HEK293T (cell line): ENCODE data around the gene RIMBP2.

Source experiments
- ARNT ChIP-seq: fragments of 450-650 bp; IDR thresholded peaks from 2 replicates; pipeline ENCODE4 v1.6.1; 2017; ENCODE audit warnings: mild to moderate bottlenecking
- BHLHE40 ChIP-seq: fragments of 450-650 bp; IDR thresholded peaks from 2 replicates; pipeline ENCODE4 v1.6.1; 2016; ENCODE audit warnings: mild to moderate bottlenecking, moderate library complexity, borderline replicate concordance
- CTBP1 ChIP-seq: fragments of 450-650 bp; IDR thresholded peaks from 2 replicates; pipeline ENCODE4 v1.6.1; 2016; ENCODE audit warnings: borderline replicate concordance
- ELF4 ChIP-seq: fragments of 450-650 bp; IDR thresholded peaks from 2 replicates; pipeline ENCODE4 v1.6.1; 2017; ENCODE audit warnings: antibody characterized with exemption
- FOXA1 ChIP-seq: fragments of 450-650 bp; IDR thresholded peaks from 2 replicates; pipeline ENCODE4 v1.6.1; 2016; ENCODE audit warnings: mild to moderate bottlenecking
- FOXK2 ChIP-seq: fragments of 450-650 bp; IDR thresholded peaks from 2 replicates; pipeline ENCODE4 v1.6.1; 2016; ENCODE audit warnings: mild to moderate bottlenecking
- FOXM1 ChIP-seq: fragments of 450-650 bp; IDR thresholded peaks from 2 replicates; pipeline ENCODE4 v1.6.1; 2017; ENCODE audit warnings: mild to moderate bottlenecking, borderline replicate concordance
- HDGF ChIP-seq: fragments of 450-650 bp; IDR thresholded peaks from 2 replicates; pipeline ENCODE4 v1.6.1; 2017; ENCODE audit warnings: antibody characterized with exemption, borderline replicate concordance
- L3MBTL2 ChIP-seq: fragments of 450-650 bp; conservative IDR thresholded peaks from 2 replicates; pipeline ENCODE4 v1.6.1; 2016; ENCODE audit warnings: mild to moderate bottlenecking
- LEF1 ChIP-seq: fragments of 450-650 bp; IDR thresholded peaks from 2 replicates; pipeline ENCODE4 v1.6.1; 2017; ENCODE audit warnings: mild to moderate bottlenecking, borderline replicate concordance
- NFRKB ChIP-seq: fragments of 450-650 bp; IDR thresholded peaks from 2 replicates; pipeline ENCODE4 v1.6.1; 2016; ENCODE audit warnings: mild to moderate bottlenecking, moderate library complexity
- PKNOX1 ChIP-seq: fragments of 450-650 bp; IDR thresholded peaks from 2 replicates; pipeline ENCODE4 v1.6.1; 2016
- SP1 ChIP-seq: fragments of 450-650 bp; IDR thresholded peaks from 2 replicates; pipeline ENCODE4 v1.6.1; 2017
- ZNF384 ChIP-seq: fragments of 450-650 bp; IDR thresholded peaks from 2 replicates; pipeline ENCODE4 v1.6.1; 2016

DNA sequence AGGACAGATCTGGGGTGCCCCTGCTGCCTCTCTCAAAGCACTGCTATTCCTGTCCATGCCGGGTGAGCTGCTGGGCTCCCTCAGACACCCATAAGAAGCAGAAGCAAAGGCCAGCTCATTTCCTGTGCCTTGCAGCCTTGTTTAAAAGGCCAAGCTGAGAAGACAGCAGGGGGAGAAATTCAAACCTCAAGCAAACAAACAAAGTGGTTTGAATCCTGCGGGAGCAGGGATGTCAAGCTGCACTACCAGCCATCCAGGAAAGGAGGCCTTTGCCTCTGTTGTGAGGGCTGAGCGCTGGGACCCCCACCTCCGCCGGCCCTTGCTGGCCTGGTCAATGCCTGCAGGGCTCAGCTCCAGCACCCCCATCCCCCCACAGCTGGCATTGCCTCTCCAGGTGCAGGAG, 201.9 kb downstream of the RIMBP2 start:
- no peak for TF ChIP-seq BHLHE40
- no peak for TF ChIP-seq CTBP1
- TF ChIP-seq FOXM1: no peak
- TF ChIP-seq ELF4: no peak
- no peak for TF ChIP-seq ARNT
- TF ChIP-seq NFRKB: no peak
- TF ChIP-seq HDGF: no peak
- no peak for TF ChIP-seq LEF1
- TF ChIP-seq SP1: no peak
- TF ChIP-seq L3MBTL2: no peak
- TF ChIP-seq FOXA1: no peak
- TF ChIP-seq ZNF384: no peak
- no peak for TF ChIP-seq FOXK2
- no peak for TF ChIP-seq PKNOX1
